HG03378 (cell line): ENCODE data around the gene BANF2.

Experiments used
- ATAC-seq: cut with Tn5 transposase; IDR thresholded peaks from one replicate; pipeline ENCODE4 v1.9.1; 2021; ENCODE audit warnings: mild to moderate bottlenecking, moderate library complexity; ENCODE audit not compliant: unreplicated experiment

BANF2 gene

GRCh38 chr20:17708675-17709360 is 9.1 kb downstream of the BANF2 start:
- no peak for ATAC-seq

GRCh38 chr20:17709361-17710293 is 9.9 kb downstream of the BANF2 start:
- no peak for ATAC-seq

- no peak for ATAC-seq
Observed at GRCh38 chr20:17710379-17711266, 10.9 kb downstream of the BANF2 start.

GRCh38 chr20:17711267-17711627 is 11.5 kb downstream of the BANF2 start:
- no peak for ATAC-seq

- no peak for ATAC-seq
Observed at GRCh38 chr20:17712201-17712600, 12.4 kb downstream of the BANF2 start.

GRCh38 chr20:17712708-17713107 is 12.9 kb downstream of the BANF2 start:
- no peak for ATAC-seq

GRCh38 chr20:17714597-17714996 is 14.8 kb downstream of the BANF2 start:
- no peak for ATAC-seq

GRCh38 chr20:17715075-17715474 is 15.3 kb downstream of the BANF2 start:
- ATAC-seq, result no peak

- no peak for ATAC-seq
Observed at GRCh38 chr20:17716331-17716730, 16.6 kb downstream of the BANF2 start.

- no peak for ATAC-seq
Observed at GRCh38 chr20:17720755-17721154, 21.0 kb downstream of the BANF2 start.

- no peak for ATAC-seq
Observed at GRCh38 chr20:17721802-17722486, 22.2 kb downstream of the BANF2 start.

GRCh38 chr20:17722493-17723300 is 22.9 kb downstream of the BANF2 start:
- no peak for ATAC-seq

GRCh38 chr20:17723301-17723691 is 23.5 kb downstream of the BANF2 start:
- no peak for ATAC-seq

- ATAC-seq, result no peak
Observed at GRCh38 chr20:17725094-17725835, 25.5 kb downstream of the BANF2 start.

- ATAC-seq, result no peak
Observed at GRCh38 chr20:17726902-17727301, 27.1 kb downstream of the BANF2 start.

GRCh38 chr20:17727351-17727750 is 27.6 kb downstream of the BANF2 start:
- ATAC-seq, result no peak

- no peak for ATAC-seq
Observed at GRCh38 chr20:17728074-17728473, 28.3 kb downstream of the BANF2 start.

GRCh38 chr20:17730071-17730470 is 30.3 kb downstream of the BANF2 start:
- ATAC-seq, result no peak

- no peak for ATAC-seq
Observed at GRCh38 chr20:17731233-17731632, 31.5 kb downstream of the BANF2 start.
